PC-3 (cell line): ENCODE results near the gene NGF. TPM values are rescaled to one million over a fixed set of nuclear protein-coding genes. Genes with fewer than 3 reads are reported as not detected.

ENCODE experiments used
- ATAC-seq: fragments of 200-7000 bp; cut with Tn5 transposase; 2 replicates; pipeline ENCODE4 v1.9.1; 2020; ENCODE audit warnings: mild to moderate bottlenecking, moderate library complexity
- BruUV-seq: library from RNA; stranded (reverse); fragments of 400-500 nt; replicated peaks from 2 replicates; lab custom pipeline; 2021; lab: Mats Ljungman, UMichigan
- CTCF ChIA-PET: fragments of 300-600 bp; sonication (Branson Sonifier 250); formaldehyde crosslinking; loops from one replicate; lab custom pipeline; 2022; ENCODE audit warnings: antibody characterized with exemption; lab: Charles Lee
- POLR2A ChIA-PET: fragments of 300-600 bp; sonication (Branson Sonifier 250); formaldehyde crosslinking; loops from one replicate; lab custom pipeline; 2022; ENCODE audit warnings: antibody characterized with exemption; ENCODE audit not compliant: unreplicated experiment; lab: Charles Lee
- DNase-seq: peaks from one replicate; pipeline ENCODE4 v3.0.0-alpha.2; 2015
- H2AFZ ChIP-seq: fragments of 300-600 bp; sonication (generic); 2 replicates; pipeline ENCODE4 v1.6.0; 2016; ENCODE audit warnings: antibody characterized with exemption, low read length
- H3F3A ChIP-seq: fragments of 300-600 bp; sonication (generic); one replicate; pipeline ENCODE4 v1.6.0; 2017; ENCODE audit warnings: antibody characterized with exemption, low read length, control low read depth, mild to moderate bottlenecking; ENCODE audit not compliant: unreplicated experiment
- H3K27ac ChIP-seq: fragments of 300-600 bp; sonication (generic); 2 replicates; pipeline ENCODE4 v1.5.1; 2016; ENCODE audit warnings: mild to moderate bottlenecking, low read length
- H3K27me3 ChIP-seq: fragments of 300-600 bp; sonication (generic); 2 replicates; pipeline ENCODE4 v1.6.1; 2016; ENCODE audit warnings: low read length, mixed read lengths
- H3K36me3 ChIP-seq: fragments of 300-600 bp; sonication (generic); 2 replicates; pipeline ENCODE4 v1.6.1; 2016; ENCODE audit warnings: low read depth, mixed run types, low read length, mixed read lengths
- H3K4me1 ChIP-seq: fragments of 300-600 bp; sonication (generic); 2 replicates; pipeline ENCODE4 v1.5.1; 2016; ENCODE audit warnings: low read length; ENCODE audit not compliant: insufficient read depth
- H3K4me2 ChIP-seq: fragments of 300-600 bp; sonication (generic); 2 replicates; pipeline ENCODE4 v1.6.0; 2016; ENCODE audit warnings: low read length
- H3K4me3 ChIP-seq: fragments of 300-600 bp; sonication (generic); 2 replicates; pipeline ENCODE4 v1.5.1; 2016; ENCODE audit warnings: mild to moderate bottlenecking, low read length, mixed read lengths
- H3K79me2 ChIP-seq: fragments of 300-600 bp; sonication (generic); 2 replicates; pipeline ENCODE4 v1.6.1; 2017; ENCODE audit warnings: low read length, mixed read lengths
- H3K9ac ChIP-seq: fragments of 300-600 bp; sonication (generic); 2 replicates; pipeline ENCODE4 v1.6.0; 2016; ENCODE audit warnings: mild to moderate bottlenecking, low read length
- H3K9me2 ChIP-seq: fragments of 300-600 bp; sonication (generic); replicated peaks from 2 replicates; pipeline ENCODE4 v1.6.1; 2016; ENCODE audit warnings: mixed run types, low read length, mixed read lengths
- H3K9me3 ChIP-seq: fragments of 300-600 bp; sonication (generic); 2 replicates; pipeline ENCODE4 v1.6.1; 2016; ENCODE audit warnings: low read length, mixed read lengths
- H4K20me1 ChIP-seq: fragments of 300-600 bp; sonication (generic); 2 replicates; pipeline ENCODE4 v1.6.1; 2016; ENCODE audit warnings: low read length, mixed read lengths
- CTCF ChIP-seq: fragments of 300-600 bp; sonication (generic); conservative IDR thresholded peaks from 2 replicates; pipeline ENCODE4 v1.5.1; 2017; ENCODE audit warnings: antibody characterized with exemption, low read depth, mild to moderate bottlenecking, low read length
- EZH2 ChIP-seq: fragments of 300-600 bp; sonication (generic); IDR thresholded peaks from one replicate; pipeline ENCODE4 v1.6.1; 2017; ENCODE audit warnings: antibody characterized with exemption, mild to moderate bottlenecking, low read length; ENCODE audit not compliant: unreplicated experiment
- EZH2phosphoT487 ChIP-seq: fragments of 300-600 bp; sonication (generic); IDR thresholded peaks from 2 replicates; pipeline ENCODE4 v1.6.1; 2018; ENCODE audit warnings: mild to moderate bottlenecking, antibody characterized with exemption, low read length, borderline replicate concordance
- intact Hi-C: fragments of 100-400 bp; cut with micrococcal nuclease; formaldehyde crosslinking; loops from 2 replicates; pipeline ENCODE4 v1.9.0; 2023
- total RNA-seq: library from RNA; depleted of rRNA; stranded (reverse); fragments of >200 nt; gene quantifications from 2 replicates; pipeline ENCODE4 v1.2.3, GENCODE V29; 2014

NGF gene
- total RNA-seq, 1 experiment from 2014 or later, result 2.4 TPM

DNA sequence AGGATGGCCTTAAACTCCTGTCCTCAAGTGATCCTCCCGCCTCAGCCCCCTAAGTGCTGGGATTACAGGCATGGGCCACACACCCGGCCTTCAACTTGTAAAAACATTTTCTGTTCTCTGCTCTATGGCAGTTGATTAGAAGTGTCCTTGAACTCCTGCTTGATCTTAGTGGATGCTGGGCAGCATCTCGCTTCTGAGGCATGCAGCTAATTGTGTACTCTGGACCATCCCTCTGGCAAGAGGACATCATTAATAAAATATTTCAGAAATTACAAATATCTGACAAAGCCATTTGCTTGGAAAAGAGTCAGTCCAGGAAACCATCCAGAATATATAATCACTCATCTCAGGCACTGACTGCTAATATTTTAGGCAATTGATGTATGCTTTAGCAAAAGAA is 8.1 kb downstream of the NGF start:
- BruUV-seq, result no TSS peak
- H3K4me3 ChIP-seq, result no peak overlapping the region
- no peaks in the 10 kb centered on the region for H3K36me3 ChIP-seq
- no peaks in the 10 kb centered on the region for H3F3A ChIP-seq
- CTCF ChIA-PET, result no interaction called here
- no peak for TF ChIP-seq EZH2phosphoT487
- no peak for TF ChIP-seq CTCF
- TF ChIP-seq EZH2, result no peak
- DNase-seq, result peak; percentile 29
- peak overlapping the region; percentile 47; the same call in 1 of the 2 replicates for H3K4me2 ChIP-seq
- intact Hi-C loops, result loop anchor here (10.0 kb wide), 1 partner anchor 265 kb away; no protein-coding TSS in a partner anchor
- H2AFZ ChIP-seq, result no peak overlapping the region; the same call in 1 of the 2 replicates
- no peaks in the 10 kb centered on the region for H4K20me1 ChIP-seq
- peak; percentile 53 for ATAC-seq
- H3K79me2 ChIP-seq, result no peaks in the 10 kb centered on the region
- no peaks in the 10 kb centered on the region for H3K9me2 ChIP-seq
- no peaks in the 10 kb centered on the region for H3K27me3 ChIP-seq
- no peaks in the 10 kb centered on the region for H3K9me3 ChIP-seq
- H3K9ac ChIP-seq, result no peak overlapping the region
- POLR2A ChIA-PET, result no interaction called here
- H3K27ac ChIP-seq, result peak overlapping the region; percentile 27
- H3K4me1 ChIP-seq, result peaks cover 24% of the 10 kb centered on the region

- no peaks in the 10 kb centered on the region for H3K79me2 ChIP-seq
- intact Hi-C loops, result loop anchor here (10.0 kb wide), 1 partner anchor 268 kb away; no protein-coding TSS in a partner anchor
- CTCF ChIA-PET, result interaction anchor here (0.7 kb wide), 1 partner anchor 98 kb away, joined by 3 read pairs; no protein-coding TSS in a partner anchor
- H3K4me2 ChIP-seq, result no peak overlapping the region
- H3K9me3 ChIP-seq, result no peaks in the 10 kb centered on the region
- no peaks in the 10 kb centered on the region for H3K9me2 ChIP-seq
- H3F3A ChIP-seq, result peaks cover 9% of the 10 kb centered on the region
- BruUV-seq, result no TSS peak
- no peaks in the 10 kb centered on the region for H3K36me3 ChIP-seq
- TF ChIP-seq EZH2phosphoT487 (no peak), CTCF (no peak), EZH2 (no peak)
- no peaks in the 10 kb centered on the region for H4K20me1 ChIP-seq
- POLR2A ChIA-PET, result no interaction called here
- ATAC-seq (no peak), DNase-seq (no peak)
- H3K27me3 ChIP-seq, result no peaks in the 10 kb centered on the region
- no peak overlapping the region for H3K9ac ChIP-seq
- H2AFZ ChIP-seq, result no peak overlapping the region
- no peak overlapping the region for H3K4me3 ChIP-seq
- no peak overlapping the region for H3K27ac ChIP-seq
- H3K4me1 ChIP-seq, result peaks cover 49% of the 10 kb centered on the region
Measured at GRCh38 chr1:115327270-115327669, 10.8 kb downstream of the NGF start.

DNA sequence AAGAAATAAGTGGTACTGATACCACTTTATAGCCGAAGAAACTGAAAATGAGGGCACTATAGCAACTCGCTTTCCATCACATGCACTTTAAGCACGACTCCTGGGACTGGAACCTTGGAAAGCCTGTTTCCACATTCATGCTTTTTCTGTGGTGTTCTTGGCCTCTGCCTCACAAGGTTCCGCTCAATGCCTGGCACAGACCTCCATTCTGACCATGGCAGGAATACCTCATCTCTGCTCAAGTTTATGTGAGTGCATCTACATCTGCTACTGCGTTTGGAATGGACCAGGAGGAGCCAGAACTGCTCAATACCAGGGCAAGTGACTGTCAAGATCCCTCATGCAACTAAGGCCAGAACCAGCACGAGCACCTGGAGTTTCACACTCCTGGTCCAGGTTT is 11.6 kb downstream of the NGF start:
- Histone ChIP-seq H3K4me2 (no peak overlapping the region), H3K4me3 (no peak overlapping the region), H3K27me3 (no peaks in the 10 kb centered on the region), H3K79me2 (no peaks in the 10 kb centered on the region), H3K9ac (no peak overlapping the region), H3F3A (peaks cover 9% of the 10 kb centered on the region), H3K4me1 (peaks cover 57% of the 10 kb centered on the region), H3K9me2 (no peaks in the 10 kb centered on the region), H3K27ac (no peak overlapping the region), H2AFZ (no peak overlapping the region), H4K20me1 (no peaks in the 10 kb centered on the region), H3K9me3 (no peaks in the 10 kb centered on the region), H3K36me3 (no peaks in the 10 kb centered on the region)
- ChIA-PET CTCF (no interaction called here), POLR2A (no interaction called here)
- intact Hi-C loops, result loop anchor here (10.0 kb wide), 1 partner anchor 268 kb away; no protein-coding TSS in a partner anchor
- no peak for ATAC-seq
- no TSS peak for BruUV-seq
- TF ChIP-seq EZH2phosphoT487 (no peak), EZH2 (no peak), CTCF (no peak)
- DNase-seq, result no peak
